Neural cell (in vitro differentiated cells): ENCODE results near the gene HUNK.

Experiments
- EP300 ChIP-seq: fragments of 450-650 bp; conservative IDR thresholded peaks from 2 replicates; pipeline ENCODE4 v1.6.1; 2014; ENCODE audit warnings: antibody characterized with exemption, mild to moderate bottlenecking, moderate library complexity; ENCODE audit not compliant: poor library complexity, severe bottlenecking
- MXI1 ChIP-seq: fragments of 450-650 bp; conservative IDR thresholded peaks from 2 replicates; pipeline ENCODE4 v1.6.1; 2014; ENCODE audit warnings: antibody characterized with exemption, mild to moderate bottlenecking; ENCODE audit not compliant: poor library complexity, severe bottlenecking
- POLR2AphosphoS5 ChIP-seq: IDR thresholded peaks from 2 replicates; pipeline ENCODE4 v1.6.1; 2012
- RAD21 ChIP-seq: fragments of 450-650 bp; conservative IDR thresholded peaks from 2 replicates; pipeline ENCODE4 v1.6.1; 2014; ENCODE audit warnings: antibody characterized with exemption, mild to moderate bottlenecking, moderate library complexity
- SMC3 ChIP-seq: fragments of 450-650 bp; conservative IDR thresholded peaks from 2 replicates; pipeline ENCODE4 v1.6.1; 2014; ENCODE audit warnings: antibody characterized with exemption, mild to moderate bottlenecking, moderate library complexity; ENCODE audit not compliant: poor library complexity
- TF ChIP-seq, protein P1 (sequence below): fragments of 450-650 bp; IDR thresholded peaks from 2 replicates; pipeline ENCODE4 v1.5.1; 2014; ENCODE audit warnings: antibody characterized with exemption, mild to moderate bottlenecking, moderate library complexity; ENCODE audit not compliant: poor library complexity, severe bottlenecking

DNA sequence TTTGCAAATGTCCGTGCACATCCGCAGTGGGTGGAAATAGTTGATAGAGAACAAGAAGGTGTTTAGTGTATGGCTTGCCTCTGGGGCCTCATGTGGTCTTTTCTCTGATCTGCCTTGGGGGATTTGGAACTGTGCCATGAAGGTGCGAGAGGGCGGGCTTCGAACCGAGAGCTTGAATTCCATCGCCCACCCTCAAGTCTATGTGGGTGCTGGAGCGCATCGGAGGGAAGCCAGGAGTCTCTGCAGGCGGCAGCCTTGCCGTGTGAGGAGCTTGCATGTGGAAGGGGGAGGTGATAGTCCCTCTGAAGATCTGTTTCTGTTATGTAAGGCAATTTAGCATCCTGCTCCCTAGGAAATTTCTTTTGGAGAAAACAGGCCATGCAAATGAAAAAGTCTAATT is 119.6 kb downstream of the HUNK start:
- TF ChIP-seq, protein P1, sequence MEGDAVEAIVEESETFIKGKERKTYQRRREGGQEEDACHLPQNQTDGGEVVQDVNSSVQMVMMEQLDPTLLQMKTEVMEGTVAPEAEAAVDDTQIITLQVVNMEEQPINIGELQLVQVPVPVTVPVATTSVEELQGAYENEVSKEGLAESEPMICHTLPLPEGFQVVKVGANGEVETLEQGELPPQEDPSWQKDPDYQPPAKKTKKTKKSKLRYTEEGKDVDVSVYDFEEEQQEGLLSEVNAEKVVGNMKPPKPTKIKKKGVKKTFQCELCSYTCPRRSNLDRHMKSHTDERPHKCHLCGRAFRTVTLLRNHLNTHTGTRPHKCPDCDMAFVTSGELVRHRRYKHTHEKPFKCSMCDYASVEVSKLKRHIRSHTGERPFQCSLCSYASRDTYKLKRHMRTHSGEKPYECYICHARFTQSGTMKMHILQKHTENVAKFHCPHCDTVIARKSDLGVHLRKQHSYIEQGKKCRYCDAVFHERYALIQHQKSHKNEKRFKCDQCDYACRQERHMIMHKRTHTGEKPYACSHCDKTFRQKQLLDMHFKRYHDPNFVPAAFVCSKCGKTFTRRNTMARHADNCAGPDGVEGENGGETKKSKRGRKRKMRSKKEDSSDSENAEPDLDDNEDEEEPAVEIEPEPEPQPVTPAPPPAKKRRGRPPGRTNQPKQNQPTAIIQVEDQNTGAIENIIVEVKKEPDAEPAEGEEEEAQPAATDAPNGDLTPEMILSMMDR, result no peak
- no peak for TF ChIP-seq MXI1
- no peak for TF ChIP-seq POLR2AphosphoS5
- no peak for TF ChIP-seq SMC3
- no peak for TF ChIP-seq RAD21
- no peak for TF ChIP-seq EP300
